NCI-H146 treated with DMSO at 0.1 percent for 48 hours (cell line): ENCODE measurements around the gene KLF11.

Experiments
- DNase-seq: peaks from one replicate; lab custom pipeline; 2025; ENCODE audit not compliant: unreplicated experiment; lab: John Stamatoyannopoulos, UW

The KLF11 gene

GRCh38 chr2:10043256-10043905, at the start of gene KLF11:
Gene KLF11, plus strand, starts transcription at chr2:10043550. Its CDS starts 167 bp downstream, at chr2:10043717.
- peak; percentile 63 for DNase-seq

GRCh38 chr2:9994462-9994861, 48.9 kb upstream of the KLF11 start:
- no peak for DNase-seq

- DNase-seq = no peak
Observed at GRCh38 chr2:9995059-9995458, 48.3 kb upstream of the KLF11 start.

GRCh38 chr2:9996321-9996720, 47.0 kb upstream of the KLF11 start:
- no peak for DNase-seq

- DNase-seq = no peak
Observed at GRCh38 chr2:9997936-9998335, 45.4 kb upstream of the KLF11 start.

- no peak for DNase-seq
Observed at GRCh38 chr2:9998916-9999654, 44.3 kb upstream of the KLF11 start.

- DNase-seq = no peak
Observed at GRCh38 chr2:9999693-10000092, 43.7 kb upstream of the KLF11 start.

- DNase-seq = no peak
Observed at GRCh38 chr2:10000541-10000940, 42.8 kb upstream of the KLF11 start.

GRCh38 chr2:10001586-10001985, 41.8 kb upstream of the KLF11 start:
- no peak for DNase-seq

- no peak for DNase-seq
Observed at GRCh38 chr2:10002109-10002508, 41.2 kb upstream of the KLF11 start.

GRCh38 chr2:10002681-10003080, 40.7 kb upstream of the KLF11 start:
- no peak for DNase-seq

- DNase-seq = no peak
Observed at GRCh38 chr2:10003206-10004125, 39.9 kb upstream of the KLF11 start.

- DNase-seq = no peak
Observed at GRCh38 chr2:10004401-10004800, 38.9 kb upstream of the KLF11 start.

GRCh38 chr2:10004836-10005235, 38.5 kb upstream of the KLF11 start:
- no peak for DNase-seq

GRCh38 chr2:10005461-10006235, 37.7 kb upstream of the KLF11 start:
- no peak for DNase-seq

- no peak for DNase-seq
Observed at GRCh38 chr2:10006236-10007161, 36.9 kb upstream of the KLF11 start.

GRCh38 chr2:10007435-10007834, 35.9 kb upstream of the KLF11 start:
- DNase-seq = no peak

- no peak for DNase-seq
Observed at GRCh38 chr2:10007921-10008808, 35.2 kb upstream of the KLF11 start.

- no peak for DNase-seq
Observed at GRCh38 chr2:10008809-10009176, 34.6 kb upstream of the KLF11 start.
